Measurements from ENCODE around the gene JPH3.

JPH3 gene

DNA sequence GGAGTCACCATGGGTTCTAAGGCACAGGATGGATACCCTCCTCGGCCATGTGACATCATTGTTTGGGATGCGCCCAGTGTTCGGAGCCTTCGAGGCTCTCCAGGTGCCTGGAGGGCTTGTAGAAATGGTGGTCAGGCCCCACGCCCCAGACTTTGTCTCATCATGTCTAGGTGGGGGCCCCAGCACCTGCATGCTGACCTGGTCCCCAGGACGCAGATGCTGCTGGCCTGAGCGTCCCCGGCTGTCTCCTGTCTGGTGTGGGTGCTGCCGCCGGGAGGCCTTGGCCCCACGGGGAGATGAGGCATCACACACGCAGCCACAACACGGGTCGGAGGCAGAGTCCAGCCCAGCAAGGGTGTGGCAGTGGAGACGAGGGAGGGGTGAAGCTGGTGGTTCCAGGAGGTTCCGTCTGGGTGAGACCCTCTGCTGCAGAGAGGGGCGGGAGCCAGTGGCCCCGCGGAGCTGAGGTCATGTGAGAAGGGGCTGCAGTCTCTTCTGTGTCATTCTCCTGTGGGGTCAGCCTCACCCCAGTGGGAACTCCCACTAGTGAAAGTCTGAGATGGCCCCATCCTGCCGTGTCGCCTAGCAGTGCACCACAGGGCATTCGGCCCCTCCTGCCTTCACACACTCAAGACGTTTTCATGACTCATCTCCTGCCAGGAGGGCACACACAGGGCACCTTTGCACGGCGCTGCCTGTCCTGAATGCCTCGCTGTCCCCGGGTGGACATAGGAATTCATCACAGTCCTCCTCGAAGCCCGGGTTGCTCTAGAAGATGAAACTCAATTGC lies 46.6 kb downstream of the JPH3 start:
- DNase-seq = no peak

DNA sequence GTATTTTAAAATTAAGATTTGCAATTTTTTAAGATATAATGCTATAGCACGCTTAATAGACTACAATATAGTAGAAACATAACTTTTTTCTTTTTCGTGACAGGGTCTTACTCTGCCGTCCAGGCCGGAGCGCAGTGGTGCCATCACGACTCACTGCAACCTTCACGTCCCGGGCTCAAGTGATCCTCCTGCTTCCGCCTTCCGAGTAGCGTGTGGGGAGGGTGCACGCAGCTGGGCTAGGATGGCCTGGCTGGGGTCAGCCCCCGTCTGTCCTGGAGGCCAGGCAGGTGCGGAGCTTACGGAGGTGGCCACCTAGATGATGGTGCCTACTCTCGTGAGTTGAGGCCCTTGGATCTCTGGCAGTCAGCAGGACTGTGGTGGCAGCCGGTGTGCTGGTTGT lies 50.1 kb downstream of the JPH3 start:
- no peak for DNase-seq

DNA sequence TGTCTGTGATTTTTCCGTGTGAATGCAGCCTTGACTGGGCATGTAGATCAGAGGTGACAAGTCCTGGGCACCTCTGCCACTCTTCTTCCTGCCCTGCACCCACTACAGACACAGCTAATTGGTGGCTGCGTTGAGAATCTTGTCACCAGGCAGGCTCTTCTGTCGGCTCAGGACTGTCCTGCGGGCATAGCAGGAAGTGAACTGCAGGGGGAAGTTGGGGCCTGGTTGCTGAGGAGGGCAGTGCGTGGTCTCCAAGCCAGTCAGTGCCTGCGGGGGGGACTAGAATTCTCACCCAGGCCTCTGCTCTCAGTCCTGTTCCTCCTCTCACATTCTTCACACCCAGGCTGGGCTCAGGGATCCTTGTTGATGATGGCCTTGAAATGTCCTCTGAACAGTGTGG lies 50.5 kb downstream of the JPH3 start:
- DNase-seq = no peak

DNA sequence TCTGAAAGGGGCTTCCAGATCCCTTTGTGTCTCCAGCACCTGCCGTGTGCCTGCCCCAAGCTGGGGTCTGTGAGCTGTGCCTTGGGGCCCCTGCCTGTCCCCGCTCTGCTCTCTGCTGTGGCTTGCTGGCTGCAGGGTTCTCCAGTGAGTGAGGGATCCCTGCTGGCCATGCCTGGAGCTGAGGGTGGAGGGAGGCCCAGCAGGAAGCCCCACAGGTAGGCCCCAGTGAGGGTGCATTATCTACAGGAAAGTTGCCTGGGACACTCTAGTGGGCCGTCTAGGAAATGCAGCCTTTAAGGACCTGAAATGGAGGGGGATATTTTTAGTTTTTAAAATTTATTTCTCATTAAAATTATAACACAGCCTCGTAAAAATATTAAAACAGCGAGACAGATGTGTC lies 50.9 kb downstream of the JPH3 start:
- no peak for DNase-seq

DNA sequence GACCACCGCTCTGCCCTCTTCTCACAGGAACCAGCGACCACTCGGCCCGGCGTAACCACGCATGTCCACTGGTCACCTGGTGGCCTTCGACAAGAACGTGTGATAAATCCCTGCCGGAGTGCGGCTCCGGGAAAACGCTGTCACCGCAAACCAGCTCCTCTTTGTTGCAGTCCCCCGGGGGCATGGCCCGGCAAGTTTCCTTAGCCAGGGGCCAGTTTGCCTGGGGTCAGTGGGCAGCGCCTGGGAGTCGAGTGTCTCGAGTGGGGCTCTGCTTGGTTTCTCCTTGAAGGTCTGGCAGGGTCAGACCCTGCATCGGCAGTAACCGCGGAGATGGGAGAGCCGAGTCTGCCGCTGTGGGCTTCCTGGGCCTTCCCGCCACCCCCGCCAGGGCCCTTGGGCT lies 52.5 kb downstream of the JPH3 start:
- DNase-seq = no peak

DNA sequence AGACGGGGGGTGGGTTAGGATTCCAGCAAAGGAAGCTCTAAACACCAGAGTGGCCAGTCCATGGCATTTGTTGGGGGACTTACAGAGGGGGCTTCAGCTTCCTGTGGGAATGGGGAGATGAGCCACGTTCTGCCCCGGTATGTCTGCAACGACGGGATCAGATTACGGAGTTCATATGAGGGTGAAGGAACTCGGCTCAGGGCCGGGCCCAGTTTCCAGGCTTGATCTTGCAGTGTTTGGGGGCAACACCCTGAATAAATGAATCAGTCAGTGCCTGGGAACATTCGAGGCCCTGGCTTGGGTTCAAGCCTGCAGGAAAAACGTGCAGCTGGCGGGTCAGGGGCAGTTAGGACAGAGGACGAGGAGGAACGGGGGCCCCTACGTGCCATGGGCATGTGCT lies 54.0 kb downstream of the JPH3 start:
- DNase-seq = no peak

DNA sequence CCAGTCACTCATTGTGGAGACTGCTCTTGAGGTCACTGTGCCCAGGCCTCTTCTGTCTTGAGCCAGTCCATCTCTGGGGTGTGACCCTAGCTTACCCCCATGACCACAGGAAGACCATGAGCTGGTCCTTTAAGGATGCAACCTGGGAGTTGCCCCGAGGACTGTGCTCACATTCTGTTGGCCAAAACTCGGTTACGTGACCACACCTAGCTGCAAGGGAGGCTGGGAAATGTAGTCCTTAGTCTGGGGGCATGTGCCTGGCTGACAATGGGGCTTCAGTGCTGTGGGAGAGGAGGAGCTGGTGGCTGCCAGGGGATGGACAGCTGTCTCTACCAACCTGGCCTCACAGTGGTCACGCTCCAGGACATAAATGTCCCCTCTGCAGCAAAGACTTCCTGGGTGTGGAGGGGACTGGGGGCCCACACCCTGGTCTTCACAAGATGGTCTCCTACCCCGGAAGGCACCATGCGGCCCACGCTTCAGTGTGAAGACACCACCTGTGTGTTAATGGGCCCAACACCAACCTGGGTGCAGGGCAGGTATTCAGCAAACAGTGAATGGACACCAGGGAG lies 55.4 kb downstream of the JPH3 start:
- DNase-seq = no peak

DNA sequence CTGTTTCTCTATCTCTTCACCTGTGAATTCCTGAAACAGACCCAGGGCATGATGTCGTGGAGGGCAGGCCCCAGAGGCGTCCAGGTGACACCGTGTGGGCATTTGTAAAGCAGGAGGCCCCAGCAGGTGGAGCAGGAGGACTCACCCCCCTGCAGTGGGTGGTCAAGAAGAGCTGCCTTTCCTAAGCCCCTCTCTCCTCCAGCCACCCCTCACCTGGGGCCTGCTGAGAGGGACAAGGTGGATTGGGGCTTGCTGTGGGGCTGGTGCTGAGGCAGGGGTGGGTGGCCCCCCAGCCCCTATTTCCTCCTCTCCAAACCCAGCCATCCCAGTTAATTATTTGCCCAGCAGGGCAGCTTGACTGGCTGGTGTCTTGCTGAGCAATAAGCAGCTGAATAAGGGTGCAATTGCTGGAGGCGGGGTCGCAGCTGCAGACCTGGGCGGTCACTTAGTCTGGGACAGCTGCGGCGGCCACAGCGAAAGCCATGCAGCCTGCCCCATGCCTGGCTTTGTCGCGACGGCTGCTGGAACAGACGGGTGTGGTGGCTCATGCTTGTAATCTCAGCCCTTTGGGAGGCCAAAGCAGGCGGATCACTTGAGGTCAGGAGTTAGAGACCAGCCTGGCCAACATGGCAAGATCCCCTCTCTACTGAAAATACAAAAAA lies 56.4 kb downstream of the JPH3 start:
- DNase-seq = no peak

DNA sequence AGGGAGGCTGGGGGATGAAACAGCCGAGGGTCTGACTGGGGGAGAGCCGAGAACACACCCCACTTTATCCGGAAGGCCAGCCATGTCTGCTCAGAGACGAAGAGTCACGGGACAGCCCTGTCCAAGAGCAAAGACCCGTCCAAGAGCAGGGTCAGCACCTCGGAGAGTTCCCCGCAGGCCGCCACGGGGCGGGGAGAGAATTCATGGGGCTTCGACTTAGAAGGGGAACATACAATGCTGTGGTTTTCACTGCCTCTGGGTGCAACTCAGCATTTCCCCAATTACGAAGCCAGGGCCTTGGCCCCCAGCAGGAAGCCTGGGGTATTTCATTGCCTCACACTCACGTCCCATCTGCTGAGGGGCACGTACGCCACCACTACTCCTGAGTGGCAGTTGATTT lies 59.3 kb downstream of the JPH3 start:
- peak in 3 of 56 donors; percentile 7 to 10 (median 9) for DNase-seq

DNA sequence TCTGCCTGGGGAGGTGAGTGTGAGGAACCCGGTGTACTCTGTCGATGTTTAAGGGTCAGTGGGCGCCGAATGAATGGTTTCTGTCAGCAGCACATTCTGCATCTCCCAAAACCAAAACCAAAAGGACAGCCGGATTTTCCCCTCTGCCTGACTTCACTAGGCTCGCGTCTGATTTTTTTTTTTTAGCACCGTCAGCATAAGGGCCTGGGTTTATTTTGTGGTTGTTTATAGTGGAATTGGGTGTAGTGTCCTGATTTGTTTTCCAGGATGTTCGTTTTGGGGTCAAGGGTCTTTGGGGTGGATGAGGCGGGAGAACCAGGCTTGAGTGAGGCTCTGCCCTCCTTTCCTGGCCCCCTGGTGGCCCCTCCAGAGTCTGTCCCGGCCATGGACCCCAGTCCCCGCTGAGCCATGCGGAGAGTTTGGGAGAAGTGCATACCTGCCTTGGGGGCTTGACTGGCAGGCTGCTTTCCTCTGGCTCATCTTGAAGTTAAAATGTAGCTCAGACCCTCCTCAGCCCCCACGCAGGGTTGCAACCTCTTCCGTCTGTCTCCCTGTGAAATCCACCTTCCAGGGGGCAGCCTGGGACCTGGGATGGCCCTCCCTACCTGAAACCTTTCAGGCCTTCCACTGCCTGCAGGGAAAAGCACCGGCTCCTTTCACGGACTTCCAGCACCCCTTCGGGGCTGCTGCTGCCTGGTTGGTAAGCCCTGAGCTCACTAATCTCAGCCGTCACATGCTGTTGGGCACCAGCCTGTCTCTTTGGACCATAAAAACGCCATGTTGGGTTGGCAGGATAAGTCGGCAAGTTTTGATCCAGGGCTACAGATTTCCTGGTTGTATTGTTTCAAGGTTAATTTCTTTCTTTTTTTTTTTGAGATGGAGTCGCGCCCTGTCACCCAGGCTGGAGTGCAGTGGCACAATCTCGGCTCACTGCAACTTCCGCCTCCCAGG lies 60.2 kb downstream of the JPH3 start:
- DNase-seq = no peak

DNA sequence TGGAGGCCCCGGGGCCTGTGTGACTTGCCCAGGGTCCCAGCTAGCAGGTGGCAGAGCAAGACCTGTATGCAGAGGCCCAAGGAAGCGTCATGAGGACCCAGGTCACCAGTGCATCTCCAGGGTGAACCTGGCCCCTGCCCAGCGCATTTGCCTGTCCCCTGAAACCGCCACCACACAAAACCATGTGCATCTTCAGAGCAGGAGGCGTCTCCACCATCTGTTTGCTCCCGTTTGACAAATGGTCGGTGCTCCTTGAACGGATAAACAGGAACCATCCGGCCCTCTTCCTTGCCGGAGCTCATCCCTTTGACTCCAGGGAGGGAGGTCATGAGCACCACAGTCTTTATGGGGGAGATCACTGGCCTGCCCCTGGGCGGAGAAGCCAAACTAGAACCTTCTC lies 62.5 kb downstream of the JPH3 start:
- DNase-seq = no peak

DNA sequence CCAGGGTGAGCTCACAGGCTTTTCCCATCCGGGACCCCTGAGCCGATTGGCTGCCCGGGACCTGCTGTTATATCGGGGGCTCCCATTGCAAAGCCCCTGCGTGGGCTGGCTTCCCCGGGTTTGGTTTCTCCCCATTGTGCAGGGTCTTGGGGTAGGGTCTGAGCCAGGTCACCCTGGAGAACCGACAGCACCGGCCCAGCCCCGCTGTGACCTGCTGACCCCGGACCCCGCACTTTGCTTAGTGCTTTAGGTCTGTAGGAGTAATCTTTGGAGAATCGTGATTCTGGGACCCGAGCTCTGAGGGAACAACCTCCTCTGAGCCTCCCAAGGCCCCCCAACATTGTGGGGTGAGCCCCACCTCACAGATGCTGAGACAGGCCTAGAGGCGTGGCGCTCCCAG lies 62.9 kb downstream of the JPH3 start:
- no peak for DNase-seq

DNA sequence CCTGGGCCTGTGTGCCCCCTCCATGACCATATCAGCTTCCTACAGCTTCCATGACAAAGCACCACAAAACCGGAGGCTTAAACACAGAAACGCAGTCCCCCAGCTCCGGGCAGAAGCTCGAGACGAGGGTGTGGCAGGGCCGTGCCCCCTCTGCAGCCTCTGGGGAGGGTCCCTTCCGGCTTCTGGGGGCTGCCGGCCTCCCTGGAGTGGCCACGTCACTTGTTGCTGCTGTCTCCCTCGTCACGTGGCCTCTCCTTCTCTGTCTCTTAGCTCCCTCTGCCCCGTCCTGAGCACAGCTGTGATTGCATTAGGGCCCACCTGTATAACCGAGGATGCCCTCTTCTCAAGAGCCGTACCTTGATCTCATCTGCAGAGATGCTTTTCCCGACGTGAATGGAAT lies 64.6 kb downstream of the JPH3 start:
- no peak for DNase-seq

DNA sequence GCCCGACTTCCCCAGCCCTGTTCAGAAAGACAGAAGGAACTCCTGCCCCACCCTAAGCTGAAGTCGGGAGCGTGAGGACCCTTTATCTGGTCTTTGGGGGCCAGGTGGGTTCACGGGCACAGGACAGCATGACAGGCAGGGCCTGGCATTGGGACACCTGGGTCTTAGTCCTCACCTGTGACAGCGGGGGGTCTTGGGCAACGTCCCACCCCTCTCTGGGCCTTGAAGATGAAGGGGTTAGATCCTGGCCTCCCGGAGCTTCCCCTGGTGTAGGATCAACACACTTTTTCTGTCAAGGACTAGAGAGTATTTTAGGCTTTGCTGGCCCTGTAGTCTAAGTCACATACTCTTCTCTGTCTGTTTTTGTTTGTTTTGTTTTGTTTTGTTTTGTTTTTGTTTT lies 65.1 kb downstream of the JPH3 start:
- DNase-seq = no peak

DNA sequence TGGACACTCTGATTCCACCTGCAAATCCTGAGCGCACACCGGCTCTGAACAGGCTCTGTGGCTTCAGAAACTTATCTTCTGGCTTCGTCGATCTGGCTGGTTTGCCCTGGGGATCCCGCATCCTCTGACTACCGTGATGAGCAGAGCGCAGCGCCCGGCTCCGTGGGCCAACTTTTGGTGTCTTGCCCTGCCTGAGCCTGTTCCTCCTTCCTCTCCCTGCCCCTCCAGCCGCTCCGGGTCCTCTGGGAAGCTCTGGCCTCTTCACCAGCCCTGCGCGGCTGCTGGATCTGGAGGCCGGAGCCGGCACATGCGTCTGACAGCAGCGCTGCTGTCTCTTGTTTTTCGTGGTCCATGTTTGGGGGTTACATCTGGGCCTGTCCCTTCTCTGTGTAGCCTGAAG lies 65.6 kb downstream of the JPH3 start:
- no peak for DNase-seq

DNA sequence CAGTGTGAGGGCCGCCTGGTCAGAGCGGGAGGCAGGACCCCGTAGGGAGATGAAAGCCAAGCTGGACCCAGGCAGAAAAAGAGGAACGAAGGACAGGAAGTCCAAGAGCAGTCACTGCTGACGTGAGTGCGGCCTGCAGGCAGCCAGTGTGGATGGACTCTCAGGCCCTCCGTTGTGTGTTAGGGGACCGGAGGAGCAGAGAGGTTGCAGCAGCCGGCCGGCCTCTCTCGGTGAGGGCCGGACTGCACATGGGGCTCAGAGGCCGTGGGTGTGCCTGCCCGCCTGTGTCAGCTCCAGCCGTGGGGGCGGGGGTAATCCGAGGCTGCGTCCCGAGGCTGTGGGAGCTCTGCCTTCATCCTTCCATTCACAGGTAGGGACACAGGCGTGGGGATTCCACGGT lies 67.4 kb downstream of the JPH3 start:
- no peak for DNase-seq

DNA sequence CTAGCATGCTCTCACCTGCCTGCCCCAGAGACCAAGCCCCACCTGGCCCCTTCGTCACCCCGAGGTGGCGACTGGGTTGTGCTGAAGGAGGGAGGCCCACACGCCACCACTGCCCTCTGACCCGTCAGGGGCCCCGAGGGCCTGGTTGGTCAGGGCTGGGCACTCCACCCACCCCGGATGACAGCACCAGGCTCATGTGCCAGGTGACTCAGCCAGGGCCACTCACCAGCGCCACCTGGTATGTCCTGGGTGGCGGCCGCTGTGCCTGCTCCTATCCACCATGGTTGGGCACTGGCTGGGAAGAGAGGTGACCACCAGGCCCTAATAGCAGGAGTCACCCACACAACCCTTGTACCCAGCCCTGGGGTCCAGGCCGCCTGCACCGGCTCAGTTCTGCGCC lies 68.9 kb downstream of the JPH3 start:
- no peak for DNase-seq

DNA sequence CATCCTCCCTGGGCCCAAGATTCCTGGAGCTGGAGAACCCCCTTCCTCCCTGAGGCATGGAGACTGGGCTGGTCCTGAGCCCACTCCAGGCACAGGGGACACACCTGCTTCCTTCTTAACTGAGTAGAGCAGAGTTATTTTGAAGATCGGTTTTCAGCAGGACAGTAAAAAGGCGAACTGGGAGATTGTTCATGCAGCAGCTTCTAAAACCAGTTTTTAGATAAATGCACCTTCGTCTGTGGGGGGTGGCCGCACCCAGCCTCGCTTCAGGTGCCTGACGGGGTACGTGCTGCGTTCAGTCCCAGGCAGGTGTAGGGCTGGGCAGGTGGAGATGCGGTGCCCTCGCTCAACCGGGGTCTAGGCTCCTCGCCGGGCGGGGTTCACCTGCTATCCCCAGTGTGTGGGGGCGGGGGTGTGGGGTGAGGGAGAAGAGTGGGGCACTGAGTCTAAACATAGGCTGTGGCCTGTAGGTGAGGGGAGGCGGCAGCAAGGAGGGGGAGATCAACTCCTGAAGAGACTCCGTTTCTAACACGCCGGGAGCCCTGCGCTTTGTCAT lies 69.5 kb downstream of the JPH3 start:
- DNase-seq = no peak

DNA sequence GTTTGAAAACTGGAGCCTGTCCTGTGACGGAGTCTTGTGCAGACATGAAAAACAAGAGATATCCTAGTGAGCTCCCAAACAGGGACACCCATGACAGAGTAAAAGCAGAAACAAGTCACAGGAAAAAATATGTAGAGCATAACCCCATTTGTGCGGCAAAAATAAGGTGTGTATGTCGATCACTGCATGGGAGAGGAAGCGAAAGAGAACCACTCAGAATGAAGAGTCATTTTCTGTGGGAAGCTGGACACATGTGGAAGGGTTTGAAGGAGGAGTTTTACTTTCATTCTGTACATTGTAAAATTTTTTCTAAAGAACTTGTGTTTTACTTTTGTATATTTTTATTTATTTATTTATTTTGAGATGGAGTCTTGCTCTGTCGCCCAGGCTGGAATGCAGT lies 72.1 kb downstream of the JPH3 start:
- DNase-seq = no peak

DNA sequence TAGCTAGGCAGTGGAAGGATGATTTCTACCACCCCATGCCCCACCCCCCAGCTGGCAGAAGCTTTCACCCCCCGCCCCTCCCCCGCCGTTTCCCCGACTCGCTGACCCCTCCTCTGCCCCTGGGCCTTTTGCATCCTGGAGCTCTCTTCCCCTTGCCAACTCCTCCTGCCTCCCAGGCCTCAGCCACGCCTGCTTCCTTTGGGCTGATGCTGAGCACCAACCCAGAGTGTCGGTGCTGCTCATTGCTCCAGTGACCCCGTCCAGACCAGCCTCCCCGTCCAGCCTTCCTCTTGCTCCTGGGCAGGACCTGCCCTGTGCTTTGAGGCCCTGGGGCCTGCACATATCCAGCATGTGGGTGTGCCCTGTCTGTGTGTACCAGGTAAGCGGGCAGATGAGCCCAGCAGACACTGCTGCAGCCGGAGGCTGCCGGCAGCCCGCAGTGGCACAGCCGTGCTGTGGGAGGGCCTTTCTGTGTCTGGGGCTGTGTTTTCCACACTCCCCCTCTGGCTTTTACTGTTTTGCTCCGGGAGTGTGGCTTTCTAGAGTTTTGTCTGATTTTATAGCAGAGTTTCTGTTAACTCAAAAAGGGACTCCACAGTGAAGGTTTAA lies 72.9 kb downstream of the JPH3 start:
- DNase-seq = no peak

DNA sequence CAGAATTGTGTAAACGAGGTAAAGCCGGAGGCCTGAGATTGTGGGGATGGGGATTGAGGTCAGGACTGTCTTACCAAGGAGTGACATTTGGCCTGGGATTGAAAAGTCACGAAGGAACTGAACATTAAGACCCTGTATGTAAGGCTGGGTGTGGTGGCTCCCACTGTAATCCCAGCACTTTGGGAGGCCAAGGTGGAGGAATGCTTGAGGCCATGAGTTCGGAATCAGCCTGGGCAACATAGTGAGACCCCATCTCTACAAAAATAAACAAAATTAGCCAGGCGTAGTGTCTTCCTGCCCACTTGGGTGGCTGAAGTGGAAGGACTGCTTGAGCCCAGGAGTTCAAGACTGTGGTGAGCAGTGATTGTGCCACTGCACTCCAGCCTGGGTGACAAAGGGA lies 75.5 kb downstream of the JPH3 start:
- no peak for DNase-seq

Data from amygdala (tissue), 56 donors.